ENCODE data around the gene TTYH2. TPM values are rescaled to one million over a fixed set of nuclear protein-coding genes. Genes with fewer than 3 reads are reported as not detected.
A peak's percentile ranks its signal among the peaks of the same experiment; 100 is the strongest.

The TTYH2 gene
- total and polyA plus RNA-seq, 5 donors from 2014 or later = 6.7 to 23.3 (median 10.8) TPM

DNA sequence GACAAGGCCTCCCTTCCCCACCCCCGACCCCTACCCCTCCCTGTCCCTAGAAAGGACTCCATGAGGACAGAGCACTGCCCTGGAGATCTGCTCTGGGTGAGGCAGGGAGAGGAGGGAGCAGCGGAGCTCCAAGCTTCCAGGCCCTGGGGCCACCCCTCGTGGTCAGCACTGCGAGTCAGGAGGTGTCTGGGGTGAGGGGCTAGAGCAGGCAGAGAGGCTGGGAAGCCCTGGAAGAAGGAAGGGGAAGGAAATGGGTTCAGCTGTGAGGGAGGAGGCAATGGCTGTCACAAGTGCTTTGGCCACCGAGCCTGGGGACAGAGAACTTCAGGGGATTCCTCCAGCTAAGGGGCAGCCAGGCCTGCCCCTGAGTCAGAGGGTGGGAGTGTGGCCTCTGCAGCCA lies 32.5 kb downstream of the TTYH2 start:
- no peak for ATAC-seq (ENCODE audit: low read depth in 2 of 2)
- H3K36me3 ChIP-seq (ENCODE audit: control insufficient read depth, insufficient read depth, low read length) = peaks cover 10% of the 10 kb centered on the region
- peak overlapping the region in 2 of 3 donors; percentile 47 to 68 for H3K27ac Mint-ChIP-seq

DNA sequence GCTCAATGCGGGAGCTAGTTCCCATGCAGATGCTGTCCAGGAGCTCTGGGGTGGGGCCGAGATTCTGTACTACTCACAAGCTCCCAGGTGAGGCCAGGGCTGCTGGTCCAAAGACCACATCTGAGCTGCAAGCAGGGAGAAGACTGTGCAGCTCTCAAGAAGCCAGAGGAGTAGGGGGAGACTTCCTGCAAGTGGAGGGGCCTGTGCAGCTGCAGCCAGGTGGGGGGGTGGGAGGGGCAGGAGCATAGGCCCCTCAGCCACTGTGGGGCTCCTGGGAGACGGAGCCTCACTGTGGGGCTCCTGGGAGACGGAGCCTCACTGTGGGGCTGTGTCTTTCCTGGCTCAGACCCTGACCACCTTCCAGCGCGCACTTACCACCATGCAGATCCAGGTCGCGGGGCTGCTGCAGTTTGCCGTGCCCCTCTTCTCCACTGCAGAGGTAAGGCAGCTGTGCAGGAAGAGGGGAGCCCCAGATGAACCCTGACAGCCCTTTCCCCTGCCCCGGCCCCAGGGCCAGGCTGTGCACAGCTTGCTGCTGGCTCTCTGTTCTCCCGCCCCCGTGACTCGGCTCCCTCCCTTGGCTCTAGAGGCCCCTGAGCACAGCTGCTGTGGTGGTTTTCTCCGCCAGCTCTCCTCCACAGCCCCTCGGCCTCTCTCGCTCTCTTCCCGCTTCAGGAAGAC lies 36.4 kb downstream of the TTYH2 start:
- no peak for DNase-seq
- Mint-ChIP-seq H3K27ac (peak overlapping the region in 2 of 3 donors; percentile 26 to 51), H3K4me1 (peaks cover 0 to 5% (median 3%) of the 10 kb centered on the region in 4 donors), H3K4me3 (no peak overlapping the region), H3K27me3 (no peaks in the 10 kb centered on the region), H3K9me3 (peaks cover 0 to 1% (median 0%) of the 10 kb centered on the region in 7 donors), H3K36me3 (peaks cover 18% of the 10 kb centered on the region)
- Histone ChIP-seq H3K4me1 (ENCODE audit: control insufficient read depth, insufficient read depth, low read length, poor library complexity, severe bottlenecking) (no peaks in the 10 kb centered on the region), H3K36me3 (ENCODE audit: control insufficient read depth, insufficient read depth, low read length) (peaks cover 18% of the 10 kb centered on the region), H3K27ac (ENCODE audit: insufficient read depth, low read length, poor library complexity, severe bottlenecking) (no peak overlapping the region), H3K27me3 (ENCODE audit: control insufficient read depth, insufficient read depth, low read length) (no peaks in the 10 kb centered on the region), H3K4me3 (ENCODE audit: low read depth, low read length) (no peak overlapping the region), H3K9me3 (ENCODE audit: control insufficient read depth in 2 of 2, low read length in 2 of 2) (no peaks in the 10 kb centered on the region)
- no peak for ATAC-seq (ENCODE audit: low read depth in 2 of 2)

More for the DNA sequence above, 32.5 kb downstream of the TTYH2 start:
- H3K4me1 Mint-ChIP-seq = peaks cover 0 to 5% (median under 1%) of the 10 kb centered on the region in 4 donors
- Histone ChIP-seq H3K9me3 (ENCODE audit: control insufficient read depth in 2 of 2, low read length in 2 of 2) (no peaks in the 10 kb centered on the region), H3K4me1 (ENCODE audit: control insufficient read depth, insufficient read depth, low read length, poor library complexity, severe bottlenecking) (no peaks in the 10 kb centered on the region), H3K27me3 (ENCODE audit: control insufficient read depth, insufficient read depth, low read length) (no peaks in the 10 kb centered on the region), H3K27ac (ENCODE audit: insufficient read depth, low read length, poor library complexity, severe bottlenecking) (no peak overlapping the region), H3K4me3 (ENCODE audit: low read depth, low read length) (no peak overlapping the region)
- no peaks in the 10 kb centered on the region for H3K9me3 Mint-ChIP-seq
- H3K36me3 Mint-ChIP-seq = peaks cover 14% of the 10 kb centered on the region
- no peak overlapping the region for H3K4me3 Mint-ChIP-seq
- no peaks in the 10 kb centered on the region for H3K27me3 Mint-ChIP-seq
- no peak for DNase-seq

DNA sequence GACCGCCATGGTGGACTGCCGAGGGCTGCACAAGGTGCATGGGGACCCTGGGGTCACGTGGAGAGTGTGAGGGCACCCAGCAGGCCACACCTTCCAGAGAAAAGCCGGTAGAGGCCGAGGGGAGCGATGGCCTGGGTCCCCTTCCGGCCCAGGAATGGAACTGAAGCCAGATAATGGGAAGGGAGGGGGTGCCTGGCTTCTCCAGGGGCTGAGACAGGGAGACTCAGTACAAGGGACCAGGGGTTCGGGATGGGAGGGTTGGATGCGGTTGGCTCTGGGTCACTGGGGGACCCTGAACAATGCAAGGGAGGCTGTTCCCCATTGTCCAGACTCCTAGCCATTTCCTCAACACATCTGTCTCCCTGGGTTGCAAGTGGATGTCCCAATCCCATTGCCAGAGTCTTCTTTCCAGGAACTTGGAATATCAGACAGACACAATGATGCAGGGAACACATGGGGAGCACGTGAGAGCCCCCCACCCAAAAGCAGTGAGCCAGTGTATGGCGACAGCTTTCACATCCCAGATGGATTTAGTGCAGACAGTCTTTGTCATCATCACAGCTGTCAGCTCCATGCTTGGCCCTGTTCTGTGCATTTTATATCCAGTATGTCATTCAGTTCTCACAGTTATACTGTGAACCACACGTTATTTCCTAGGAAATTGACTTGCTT lies 37.1 kb downstream of the TTYH2 start:
- no peak overlapping the region for H3K27ac ChIP-seq (ENCODE audit: insufficient read depth, low read length, poor library complexity, severe bottlenecking)
- Mint-ChIP-seq H3K4me3 (no peak overlapping the region), H3K27me3 (no peaks in the 10 kb centered on the region), H3K9me3 (peaks cover 0 to 1% (median 0%) of the 10 kb centered on the region in 7 donors), H3K27ac (peak overlapping the region in 1 of 3 donors; percentile 51), H3K36me3 (peaks cover 18% of the 10 kb centered on the region), H3K4me1 (peaks cover 0 to 5% (median 3%) of the 10 kb centered on the region in 4 donors)
- H3K9me3 ChIP-seq (ENCODE audit: control insufficient read depth in 2 of 2, low read length in 2 of 2) = no peaks in the 10 kb centered on the region
- H3K4me1 ChIP-seq (ENCODE audit: control insufficient read depth, insufficient read depth, low read length, poor library complexity, severe bottlenecking) = no peaks in the 10 kb centered on the region
- no peak for DNase-seq
- H3K27me3 ChIP-seq (ENCODE audit: control insufficient read depth, insufficient read depth, low read length) = no peaks in the 10 kb centered on the region
- H3K36me3 ChIP-seq (ENCODE audit: control insufficient read depth, insufficient read depth, low read length) = peaks cover 18% of the 10 kb centered on the region
- ATAC-seq (ENCODE audit: low read depth in 2 of 2) = no peak
- H3K4me3 ChIP-seq (ENCODE audit: low read depth, low read length) = no peak overlapping the region

DNA sequence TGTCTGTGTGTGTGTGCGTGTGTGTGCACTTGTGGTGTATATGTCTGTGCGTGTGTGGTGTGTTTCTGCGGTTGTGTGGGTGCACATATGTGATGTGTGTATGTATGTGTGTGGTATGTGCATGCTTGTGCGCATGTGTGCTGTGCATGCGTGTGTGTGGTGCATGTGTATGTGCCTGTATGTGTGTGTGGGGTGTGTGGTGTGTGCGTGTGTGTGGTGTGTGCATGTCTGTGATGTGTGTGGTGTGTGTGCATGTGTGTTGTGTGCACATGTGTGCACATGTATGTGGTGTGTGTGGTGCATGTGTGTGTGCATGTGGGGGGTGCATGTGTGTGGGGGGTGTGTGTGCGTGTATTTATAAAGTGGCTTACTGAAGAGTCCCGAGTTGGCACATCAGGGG lies 37.7 kb downstream of the TTYH2 start:
- Mint-ChIP-seq H3K4me3 (no peak overlapping the region), H3K4me1 (peaks cover 0 to 5% (median 3%) of the 10 kb centered on the region in 4 donors), H3K36me3 (peaks cover 18% of the 10 kb centered on the region), H3K27me3 (no peaks in the 10 kb centered on the region), H3K27ac (peak overlapping the region in 1 of 3 donors; percentile 80), H3K9me3 (peaks cover 0 to 1% (median 0%) of the 10 kb centered on the region in 7 donors)
- Histone ChIP-seq H3K27me3 (ENCODE audit: control insufficient read depth, insufficient read depth, low read length) (no peaks in the 10 kb centered on the region), H3K4me3 (ENCODE audit: low read depth, low read length) (no peak overlapping the region), H3K27ac (ENCODE audit: insufficient read depth, low read length, poor library complexity, severe bottlenecking) (no peak overlapping the region), H3K9me3 (ENCODE audit: control insufficient read depth in 2 of 2, low read length in 2 of 2) (no peaks in the 10 kb centered on the region), H3K36me3 (ENCODE audit: control insufficient read depth, insufficient read depth, low read length) (peaks cover 18% of the 10 kb centered on the region), H3K4me1 (ENCODE audit: control insufficient read depth, insufficient read depth, low read length, poor library complexity, severe bottlenecking) (no peaks in the 10 kb centered on the region)
- ATAC-seq (ENCODE audit: low read depth in 2 of 2) (no peak), DNase-seq (no peak)

DNA sequence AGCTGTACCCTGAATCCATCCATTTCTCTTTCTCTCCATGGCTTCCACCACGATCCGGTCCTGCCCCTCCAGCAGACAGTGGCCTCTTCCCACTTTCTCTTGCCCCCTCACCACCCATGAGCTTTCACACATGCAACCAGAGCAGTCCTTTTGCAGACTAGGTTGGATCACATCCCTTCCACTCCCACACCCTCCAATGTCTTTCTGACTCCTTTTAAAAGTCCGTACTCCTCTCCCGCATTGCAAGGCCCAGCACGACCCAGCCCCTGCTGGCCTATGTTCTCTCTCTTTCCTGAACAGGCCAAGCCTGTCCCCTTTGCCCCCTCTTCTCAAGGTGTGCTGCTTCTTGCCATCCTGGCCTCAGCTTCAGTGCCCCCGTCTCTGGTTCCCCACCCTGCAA lies 38.2 kb downstream of the TTYH2 start:
- no peak for DNase-seq
- peaks cover 18% of the 10 kb centered on the region for H3K36me3 ChIP-seq (ENCODE audit: control insufficient read depth, insufficient read depth, low read length)
- H3K4me1 ChIP-seq (ENCODE audit: control insufficient read depth, insufficient read depth, low read length, poor library complexity, severe bottlenecking) = no peaks in the 10 kb centered on the region
- H3K27me3 Mint-ChIP-seq = no peaks in the 10 kb centered on the region
- no peaks in the 10 kb centered on the region for H3K9me3 ChIP-seq (ENCODE audit: control insufficient read depth in 2 of 2, low read length in 2 of 2)
- H3K4me3 ChIP-seq (ENCODE audit: low read depth, low read length) = no peak overlapping the region
- peak overlapping the region in 1 of 4 donors; percentile 51 for H3K4me3 Mint-ChIP-seq
- peaks cover 0 to 5% (median 3%) of the 10 kb centered on the region in 4 donors for H3K4me1 Mint-ChIP-seq
- H3K9me3 Mint-ChIP-seq = peaks cover 0 to 1% (median 0%) of the 10 kb centered on the region in 7 donors
- H3K27ac ChIP-seq (ENCODE audit: insufficient read depth, low read length, poor library complexity, severe bottlenecking) = no peak overlapping the region
- no peak for ATAC-seq (ENCODE audit: low read depth in 2 of 2)
- no peaks in the 10 kb centered on the region for H3K27me3 ChIP-seq (ENCODE audit: control insufficient read depth, insufficient read depth, low read length)
- no peak overlapping the region for H3K27ac Mint-ChIP-seq
- H3K36me3 Mint-ChIP-seq = peaks cover 16% of the 10 kb centered on the region

DNA sequence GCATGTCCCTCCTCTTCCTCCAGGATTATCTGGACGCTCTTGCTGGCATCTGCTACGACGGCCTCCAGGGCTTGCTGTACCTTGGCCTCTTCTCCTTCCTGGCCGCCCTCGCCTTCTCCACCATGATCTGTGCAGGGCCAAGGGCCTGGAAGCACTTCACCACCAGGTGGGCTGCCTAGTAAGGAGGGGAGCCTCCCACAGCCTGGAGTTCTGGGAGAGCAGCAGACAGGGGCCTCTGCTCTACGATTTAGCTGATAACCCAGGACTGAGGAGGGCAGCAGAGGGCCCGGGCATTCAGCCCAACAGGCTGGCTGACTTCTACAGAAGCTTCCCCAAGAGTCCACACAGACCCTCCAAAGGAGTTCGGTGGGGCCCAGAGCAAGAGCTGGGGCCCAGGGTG lies 38.8 kb downstream of the TTYH2 start:
- peak in 1 of 2 donors; percentile 24 for ATAC-seq (ENCODE audit: low read depth in 2 of 2)
- DNase-seq = no peak
- Histone ChIP-seq H3K27me3 (ENCODE audit: control insufficient read depth, insufficient read depth, low read length) (no peaks in the 10 kb centered on the region), H3K9me3 (ENCODE audit: control insufficient read depth in 2 of 2, low read length in 2 of 2) (no peaks in the 10 kb centered on the region), H3K36me3 (ENCODE audit: control insufficient read depth, insufficient read depth, low read length) (peaks cover 18% of the 10 kb centered on the region), H3K4me1 (ENCODE audit: control insufficient read depth, insufficient read depth, low read length, poor library complexity, severe bottlenecking) (no peaks in the 10 kb centered on the region), H3K27ac (ENCODE audit: insufficient read depth, low read length, poor library complexity, severe bottlenecking) (no peak overlapping the region), H3K4me3 (ENCODE audit: low read depth, low read length) (no peak overlapping the region)
- Mint-ChIP-seq H3K27ac (peak overlapping the region in 1 of 3 donors; percentile 49), H3K27me3 (no peaks in the 10 kb centered on the region), H3K36me3 (peaks cover 19% of the 10 kb centered on the region), H3K4me1 (peaks cover 0 to 5% (median 3%) of the 10 kb centered on the region in 4 donors), H3K9me3 (peaks cover 0 to 1% (median 0%) of the 10 kb centered on the region in 7 donors), H3K4me3 (no peak overlapping the region)

DNA sequence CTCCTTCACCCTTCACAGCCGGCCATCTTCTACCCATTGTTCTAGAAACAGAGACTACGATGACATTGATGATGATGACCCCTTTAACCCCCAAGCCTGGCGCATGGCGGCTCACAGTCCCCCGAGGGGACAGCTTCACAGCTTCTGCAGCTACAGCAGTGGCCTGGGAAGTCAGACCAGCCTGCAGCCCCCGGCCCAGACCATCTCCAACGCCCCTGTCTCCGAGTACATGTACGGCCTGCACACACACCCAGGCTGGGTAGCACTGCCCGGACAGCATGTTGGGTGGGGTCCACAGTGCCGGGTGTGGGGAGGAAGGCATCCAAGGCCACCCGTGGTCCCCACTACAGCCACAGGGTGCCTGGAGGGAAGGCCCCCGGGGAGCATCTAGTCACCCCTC lies 39.7 kb downstream of the TTYH2 start:
- Histone ChIP-seq H3K4me3 (ENCODE audit: low read depth, low read length) (no peak overlapping the region), H3K27ac (ENCODE audit: insufficient read depth, low read length, poor library complexity, severe bottlenecking) (no peak overlapping the region), H3K9me3 (ENCODE audit: control insufficient read depth in 2 of 2, low read length in 2 of 2) (no peaks in the 10 kb centered on the region), H3K4me1 (ENCODE audit: control insufficient read depth, insufficient read depth, low read length, poor library complexity, severe bottlenecking) (no peaks in the 10 kb centered on the region), H3K27me3 (ENCODE audit: control insufficient read depth, insufficient read depth, low read length) (no peaks in the 10 kb centered on the region), H3K36me3 (ENCODE audit: control insufficient read depth, insufficient read depth, low read length) (peaks cover 18% of the 10 kb centered on the region)
- Mint-ChIP-seq H3K36me3 (peaks cover 19% of the 10 kb centered on the region), H3K4me1 (peaks cover 0 to 5% (median 3%) of the 10 kb centered on the region in 4 donors), H3K4me3 (no peak overlapping the region), H3K27ac (peak overlapping the region in 1 of 3 donors; percentile 49), H3K9me3 (peaks cover 0 to 1% (median 0%) of the 10 kb centered on the region in 7 donors), H3K27me3 (no peaks in the 10 kb centered on the region)
- ATAC-seq (ENCODE audit: low read depth in 2 of 2) = no peak
- no peak for DNase-seq
